Measurements from ENCODE around the gene GFRA4.

DNA sequence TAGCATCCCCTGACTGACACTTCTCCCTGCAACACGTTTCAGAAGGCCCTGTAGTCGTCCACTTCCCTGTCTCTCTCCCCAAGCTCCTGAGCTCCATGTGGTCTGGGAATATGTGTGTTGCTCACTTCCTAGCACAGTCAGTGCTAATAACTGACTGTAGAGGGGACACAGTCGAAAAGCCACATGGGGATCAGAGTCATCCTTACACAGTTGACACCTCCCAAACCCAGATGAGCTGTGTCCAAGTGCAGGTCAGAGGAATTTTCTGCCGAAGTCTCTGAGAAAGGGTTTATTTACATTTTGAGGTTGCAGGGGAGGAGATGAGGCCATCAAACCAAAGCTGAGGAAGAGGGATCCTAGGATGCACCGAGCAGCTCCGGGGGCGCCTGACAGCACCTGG, 22.1 kb upstream of the GFRA4 start:
- TF ChIP-seq, protein P1, sequence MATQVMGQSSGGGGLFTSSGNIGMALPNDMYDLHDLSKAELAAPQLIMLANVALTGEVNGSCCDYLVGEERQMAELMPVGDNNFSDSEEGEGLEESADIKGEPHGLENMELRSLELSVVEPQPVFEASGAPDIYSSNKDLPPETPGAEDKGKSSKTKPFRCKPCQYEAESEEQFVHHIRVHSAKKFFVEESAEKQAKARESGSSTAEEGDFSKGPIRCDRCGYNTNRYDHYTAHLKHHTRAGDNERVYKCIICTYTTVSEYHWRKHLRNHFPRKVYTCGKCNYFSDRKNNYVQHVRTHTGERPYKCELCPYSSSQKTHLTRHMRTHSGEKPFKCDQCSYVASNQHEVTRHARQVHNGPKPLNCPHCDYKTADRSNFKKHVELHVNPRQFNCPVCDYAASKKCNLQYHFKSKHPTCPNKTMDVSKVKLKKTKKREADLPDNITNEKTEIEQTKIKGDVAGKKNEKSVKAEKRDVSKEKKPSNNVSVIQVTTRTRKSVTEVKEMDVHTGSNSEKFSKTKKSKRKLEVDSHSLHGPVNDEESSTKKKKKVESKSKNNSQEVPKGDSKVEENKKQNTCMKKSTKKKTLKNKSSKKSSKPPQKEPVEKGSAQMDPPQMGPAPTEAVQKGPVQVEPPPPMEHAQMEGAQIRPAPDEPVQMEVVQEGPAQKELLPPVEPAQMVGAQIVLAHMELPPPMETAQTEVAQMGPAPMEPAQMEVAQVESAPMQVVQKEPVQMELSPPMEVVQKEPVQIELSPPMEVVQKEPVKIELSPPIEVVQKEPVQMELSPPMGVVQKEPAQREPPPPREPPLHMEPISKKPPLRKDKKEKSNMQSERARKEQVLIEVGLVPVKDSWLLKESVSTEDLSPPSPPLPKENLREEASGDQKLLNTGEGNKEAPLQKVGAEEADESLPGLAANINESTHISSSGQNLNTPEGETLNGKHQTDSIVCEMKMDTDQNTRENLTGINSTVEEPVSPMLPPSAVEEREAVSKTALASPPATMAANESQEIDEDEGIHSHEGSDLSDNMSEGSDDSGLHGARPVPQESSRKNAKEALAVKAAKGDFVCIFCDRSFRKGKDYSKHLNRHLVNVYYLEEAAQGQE (IDR thresholded peaks at IDR 0.05; ENCODE audit: insufficient read depth in 1 of 2, low read depth in 2 of 2, low read length in 1 of 2) = no peak
- TF ChIP-seq, protein P2, sequence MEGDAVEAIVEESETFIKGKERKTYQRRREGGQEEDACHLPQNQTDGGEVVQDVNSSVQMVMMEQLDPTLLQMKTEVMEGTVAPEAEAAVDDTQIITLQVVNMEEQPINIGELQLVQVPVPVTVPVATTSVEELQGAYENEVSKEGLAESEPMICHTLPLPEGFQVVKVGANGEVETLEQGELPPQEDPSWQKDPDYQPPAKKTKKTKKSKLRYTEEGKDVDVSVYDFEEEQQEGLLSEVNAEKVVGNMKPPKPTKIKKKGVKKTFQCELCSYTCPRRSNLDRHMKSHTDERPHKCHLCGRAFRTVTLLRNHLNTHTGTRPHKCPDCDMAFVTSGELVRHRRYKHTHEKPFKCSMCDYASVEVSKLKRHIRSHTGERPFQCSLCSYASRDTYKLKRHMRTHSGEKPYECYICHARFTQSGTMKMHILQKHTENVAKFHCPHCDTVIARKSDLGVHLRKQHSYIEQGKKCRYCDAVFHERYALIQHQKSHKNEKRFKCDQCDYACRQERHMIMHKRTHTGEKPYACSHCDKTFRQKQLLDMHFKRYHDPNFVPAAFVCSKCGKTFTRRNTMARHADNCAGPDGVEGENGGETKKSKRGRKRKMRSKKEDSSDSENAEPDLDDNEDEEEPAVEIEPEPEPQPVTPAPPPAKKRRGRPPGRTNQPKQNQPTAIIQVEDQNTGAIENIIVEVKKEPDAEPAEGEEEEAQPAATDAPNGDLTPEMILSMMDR (IDR thresholded peaks at IDR 0.05) = no peak
- TF ChIP-seq POLR2AphosphoS5 (IDR thresholded peaks at IDR 0.05; ENCODE audit: low read depth, low read length) (no peak), SIN3A (IDR thresholded peaks at IDR 0.05; ENCODE audit: borderline replicate concordance, insufficient read depth, low read depth, low read length) (no peak), TCF7L2 (IDR thresholded peaks at IDR 0.05; ENCODE audit: low read depth, low read length) (no peak)
